ENCODE measurements around the gene NRXN3. TPM values are rescaled to one million over a fixed set of nuclear protein-coding genes. Genes with fewer than 3 reads are reported as not detected.

NRXN3 gene
- total RNA-seq, 1 donor, result 2.5 TPM

DNA sequence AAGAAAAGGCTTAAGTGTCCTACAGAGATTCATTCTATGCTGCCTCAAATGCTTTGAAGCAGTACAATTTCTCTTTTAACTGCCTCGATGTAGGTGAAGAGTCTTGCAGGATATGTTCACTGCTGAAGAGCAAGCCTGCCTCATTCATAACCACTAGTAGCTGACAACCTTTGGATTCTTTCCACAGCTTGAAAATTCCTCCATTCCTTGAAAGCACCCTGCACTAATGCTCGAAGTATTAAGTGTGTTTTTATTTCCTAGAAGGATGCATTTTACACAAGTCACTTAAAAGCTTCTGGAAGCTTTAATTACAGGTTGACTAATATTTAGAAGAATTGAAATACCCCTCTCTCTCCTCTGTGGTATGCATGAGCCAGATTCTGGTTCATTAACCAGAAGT, 1611.7 kb downstream of the NRXN3 start:
- H3K4me2 ChIP-seq (ENCODE audit: insufficient read depth, low read length), result no peak overlapping the region
- no peaks in the 10 kb centered on the region for H3K79me2 ChIP-seq (ENCODE audit: insufficient read depth, low read length)
- H3K4me3 ChIP-seq (ENCODE audit: insufficient read depth, low read length), result no peak overlapping the region
- H3K36me3 ChIP-seq (ENCODE audit: insufficient read depth, low read length), result no peaks in the 10 kb centered on the region
- no peaks in the 10 kb centered on the region for H3K27me3 ChIP-seq (ENCODE audit: insufficient read depth, low read length)
- H4K20me1 ChIP-seq (ENCODE audit: insufficient read depth, low read length), result no peaks in the 10 kb centered on the region
- TF ChIP-seq, protein P1, sequence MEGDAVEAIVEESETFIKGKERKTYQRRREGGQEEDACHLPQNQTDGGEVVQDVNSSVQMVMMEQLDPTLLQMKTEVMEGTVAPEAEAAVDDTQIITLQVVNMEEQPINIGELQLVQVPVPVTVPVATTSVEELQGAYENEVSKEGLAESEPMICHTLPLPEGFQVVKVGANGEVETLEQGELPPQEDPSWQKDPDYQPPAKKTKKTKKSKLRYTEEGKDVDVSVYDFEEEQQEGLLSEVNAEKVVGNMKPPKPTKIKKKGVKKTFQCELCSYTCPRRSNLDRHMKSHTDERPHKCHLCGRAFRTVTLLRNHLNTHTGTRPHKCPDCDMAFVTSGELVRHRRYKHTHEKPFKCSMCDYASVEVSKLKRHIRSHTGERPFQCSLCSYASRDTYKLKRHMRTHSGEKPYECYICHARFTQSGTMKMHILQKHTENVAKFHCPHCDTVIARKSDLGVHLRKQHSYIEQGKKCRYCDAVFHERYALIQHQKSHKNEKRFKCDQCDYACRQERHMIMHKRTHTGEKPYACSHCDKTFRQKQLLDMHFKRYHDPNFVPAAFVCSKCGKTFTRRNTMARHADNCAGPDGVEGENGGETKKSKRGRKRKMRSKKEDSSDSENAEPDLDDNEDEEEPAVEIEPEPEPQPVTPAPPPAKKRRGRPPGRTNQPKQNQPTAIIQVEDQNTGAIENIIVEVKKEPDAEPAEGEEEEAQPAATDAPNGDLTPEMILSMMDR (IDR thresholded peaks at IDR 0.05; ENCODE audit: extremely low read depth, low read depth, low read length), result no peak
- no peaks in the 10 kb centered on the region for H3K9me3 ChIP-seq (ENCODE audit: low read depth, low read length)
- no peak overlapping the region for H2AFZ ChIP-seq (ENCODE audit: low read length)
- no peak for DNase-seq (ENCODE audit: insufficient read length, low spot score, missing footprints)
- no peaks in the 10 kb centered on the region for H3K4me1 ChIP-seq (ENCODE audit: insufficient read depth, low read length)
- H3K27ac ChIP-seq (ENCODE audit: low read depth, low read length), result no peak overlapping the region

DNA sequence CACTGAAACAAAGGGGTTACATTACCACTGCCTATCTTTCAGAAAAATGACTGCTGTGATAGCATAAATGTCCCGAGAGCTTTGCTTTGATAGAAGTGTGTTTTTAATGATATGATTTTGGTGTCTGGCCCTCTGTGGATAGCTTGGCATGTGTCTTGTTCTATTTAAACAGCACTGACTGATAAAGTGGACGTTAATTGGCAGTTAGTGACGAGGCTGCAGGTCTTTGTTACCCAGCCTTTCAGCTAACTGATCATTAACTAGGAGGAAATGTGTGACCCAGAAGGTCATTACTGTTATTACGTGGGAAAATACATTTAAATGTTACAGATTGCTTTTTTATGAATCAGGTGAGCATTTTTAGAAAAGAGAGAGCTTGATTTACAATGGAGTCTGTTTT, 1612.9 kb downstream of the NRXN3 start:
- no peaks in the 10 kb centered on the region for H3K36me3 ChIP-seq (ENCODE audit: insufficient read depth, low read length)
- H3K79me2 ChIP-seq (ENCODE audit: insufficient read depth, low read length), result no peaks in the 10 kb centered on the region
- no peak for DNase-seq (ENCODE audit: insufficient read length, low spot score, missing footprints)
- no peak overlapping the region for H2AFZ ChIP-seq (ENCODE audit: low read length)
- TF ChIP-seq, protein P1 (IDR thresholded peaks at IDR 0.05; ENCODE audit: extremely low read depth, low read depth, low read length), result no peak
- no peak overlapping the region for H3K4me2 ChIP-seq (ENCODE audit: insufficient read depth, low read length)
- no peaks in the 10 kb centered on the region for H3K4me1 ChIP-seq (ENCODE audit: insufficient read depth, low read length)
- H3K4me3 ChIP-seq (ENCODE audit: insufficient read depth, low read length), result no peak overlapping the region
- H3K27me3 ChIP-seq (ENCODE audit: insufficient read depth, low read length), result no peaks in the 10 kb centered on the region
- H3K9me3 ChIP-seq (ENCODE audit: low read depth, low read length), result no peaks in the 10 kb centered on the region
- H4K20me1 ChIP-seq (ENCODE audit: insufficient read depth, low read length), result no peaks in the 10 kb centered on the region
- H3K27ac ChIP-seq (ENCODE audit: low read depth, low read length), result no peak overlapping the region

DNA sequence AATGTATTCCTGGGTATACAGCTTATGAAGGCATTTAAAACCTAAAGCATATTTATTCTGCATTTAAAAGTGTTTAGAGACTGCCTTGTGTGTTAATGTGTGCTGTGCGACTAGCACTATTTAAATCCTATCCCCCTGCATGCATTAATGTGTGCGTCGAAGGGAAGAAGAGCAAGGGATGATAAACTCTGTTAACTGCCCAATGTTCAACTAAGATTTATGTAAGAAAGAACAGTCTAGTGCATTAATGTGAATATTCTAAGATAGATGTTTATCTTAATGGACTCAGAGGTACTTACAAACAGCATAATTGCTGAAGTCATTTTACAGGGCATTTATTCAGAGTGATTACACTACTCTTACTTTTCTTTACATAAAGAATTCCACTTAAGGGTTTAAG, 1616.3 kb downstream of the NRXN3 start:
- TF ChIP-seq, protein P1 (IDR thresholded peaks at IDR 0.05; ENCODE audit: extremely low read depth, low read depth, low read length), result no peak
- no peaks in the 10 kb centered on the region for H3K27me3 ChIP-seq (ENCODE audit: insufficient read depth, low read length)
- H3K4me2 ChIP-seq (ENCODE audit: insufficient read depth, low read length), result no peak overlapping the region
- H3K4me3 ChIP-seq (ENCODE audit: insufficient read depth, low read length), result no peak overlapping the region
- H4K20me1 ChIP-seq (ENCODE audit: insufficient read depth, low read length), result no peaks in the 10 kb centered on the region
- H2AFZ ChIP-seq (ENCODE audit: low read length), result no peak overlapping the region
- no peaks in the 10 kb centered on the region for H3K79me2 ChIP-seq (ENCODE audit: insufficient read depth, low read length)
- no peaks in the 10 kb centered on the region for H3K4me1 ChIP-seq (ENCODE audit: insufficient read depth, low read length)
- DNase-seq (ENCODE audit: insufficient read length, low spot score, missing footprints), result no peak
- no peak overlapping the region for H3K27ac ChIP-seq (ENCODE audit: low read depth, low read length)
- no peaks in the 10 kb centered on the region for H3K36me3 ChIP-seq (ENCODE audit: insufficient read depth, low read length)
- no peaks in the 10 kb centered on the region for H3K9me3 ChIP-seq (ENCODE audit: low read depth, low read length)

DNA sequence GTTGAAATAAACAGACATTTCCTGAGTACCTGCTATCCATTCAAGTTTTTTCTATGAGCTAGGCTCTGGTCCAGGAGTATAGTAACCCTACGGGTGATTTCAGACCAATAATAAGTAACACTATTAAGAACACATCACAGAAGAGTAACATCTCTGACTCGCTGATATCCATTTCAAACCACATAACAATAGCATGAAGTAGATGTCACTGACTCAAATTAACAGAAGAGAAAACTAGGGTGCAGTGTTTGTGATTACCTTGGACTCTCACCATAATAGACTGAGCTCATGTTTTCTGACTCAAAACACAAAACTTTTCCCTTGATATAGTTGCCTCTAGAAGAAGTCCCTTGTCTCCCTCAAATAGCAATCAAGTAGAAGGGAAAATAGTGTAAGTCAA, 1618.2 kb downstream of the NRXN3 start:
- no peak for DNase-seq (ENCODE audit: insufficient read length, low spot score, missing footprints)
- Histone ChIP-seq H3K4me1 (ENCODE audit: insufficient read depth, low read length) (no peaks in the 10 kb centered on the region), H3K9me3 (ENCODE audit: low read depth, low read length) (no peaks in the 10 kb centered on the region), H3K27ac (ENCODE audit: low read depth, low read length) (no peak overlapping the region), H3K4me2 (ENCODE audit: insufficient read depth, low read length) (no peak overlapping the region), H3K79me2 (ENCODE audit: insufficient read depth, low read length) (no peaks in the 10 kb centered on the region), H3K4me3 (ENCODE audit: insufficient read depth, low read length) (no peak overlapping the region), H4K20me1 (ENCODE audit: insufficient read depth, low read length) (no peaks in the 10 kb centered on the region), H3K36me3 (ENCODE audit: insufficient read depth, low read length) (no peaks in the 10 kb centered on the region), H2AFZ (ENCODE audit: low read length) (no peak overlapping the region), H3K27me3 (ENCODE audit: insufficient read depth, low read length) (no peaks in the 10 kb centered on the region)
- TF ChIP-seq, protein P1 (IDR thresholded peaks at IDR 0.05; ENCODE audit: extremely low read depth, low read depth, low read length), result no peak

Data from osteoblast (primary cell).